Heart right ventricle (tissue), 16 donors: ENCODE measurements around the gene SPAG4. TPM values are rescaled to one million over a fixed set of nuclear protein-coding genes. Genes with fewer than 3 reads are reported as not detected.

Source experiments
- ATAC-seq, 8 donors: fragments of 200-7000 bp; cut with Tn5 transposase; one replicate each; pipeline ENCODE4 v1.9.1; 2020; ENCODE audit warnings: mild to moderate bottlenecking in 8 of 8, moderate library complexity in 8 of 8, moderate number of reproducible peaks in 1 of 8
- DNase-seq, 2 donors: peaks; one replicate each; pipeline ENCODE4 v3.0.0-alpha.2; 2020
- H3K27ac ChIP-seq, 10 donors: fragments of 200-600 bp; sonication (generic) in 2 of 10; one replicate each; pipeline versions ENCODE4 v1.5.0 to v1.8.0; 2020 to 2022; ENCODE audit warnings: mild to moderate bottlenecking in 3 of 10
- H3K27me3 ChIP-seq, 7 donors: fragments of 200-600 bp; one replicate each; pipeline ENCODE4 v1.8.0; 2021 to 2022; ENCODE audit warnings: mild to moderate bottlenecking in 2 of 7
- H3K36me3 ChIP-seq, 9 donors: fragments of 200-600 bp; sonication (generic) in 1 of 9; one replicate each; pipeline versions ENCODE4 v1.5.0 to v1.8.0; 2020 to 2022; ENCODE audit warnings: mild to moderate bottlenecking in 2 of 9
- H3K4me1 ChIP-seq, 9 donors: fragments of 200-600 bp; sonication (generic) in 1 of 9; one replicate each; pipeline versions ENCODE4 v1.5.0 to v1.8.0; 2020 to 2022; ENCODE audit warnings: mild to moderate bottlenecking in 4 of 9
- H3K4me3 ChIP-seq, 10 donors: fragments of 200-600 bp; sonication (generic) in 2 of 10; one replicate each; pipeline versions ENCODE4 v1.5.0 to v1.8.0; 2020 to 2022; ENCODE audit warnings: mild to moderate bottlenecking in 7 of 10, moderate library complexity in 2 of 10
- H3K9me3 ChIP-seq, 11 donors: fragments of 200-600 bp in 10 of 11; sonication (generic) in 2 of 11; one replicate each; pipeline versions ENCODE4 v1.5.0 to v1.8.0; 2013 to 2022; ENCODE audit warnings: mild to moderate bottlenecking in 2 of 11, control low read depth in 1 of 11, moderate library complexity in 1 of 11
- CTCF ChIP-seq, 9 donors: fragments of 200-600 bp; sonication (generic) in 2 of 9; IDR thresholded peaks; one replicate each; pipeline versions ENCODE4 v1.5.0 to v1.8.0; 2021 to 2022; ENCODE audit warnings: antibody characterized with exemption in 9 of 9, mild to moderate bottlenecking in 5 of 9, moderate library complexity in 1 of 9
- WGBS, 2 donors: extraction: QIAGEN DNeasy Blood & Tissue Kit; methylation state at CpG; one replicate each; pipeline ENCODE4 v1.1.7; 2013; ENCODE audit warnings: inconsistent platforms in 1 of 2; 5-methylcytosine and 5-hydroxymethylcytosine counted together
- intact Hi-C, 10 donors: fragments of 100-400 bp; cut with DNase I; formaldehyde crosslinking; loops; one replicate each; pipeline versions ENCODE4 v1.11.1 to v1.14.2; 2022
- polyA plus RNA-seq, 2 donors: library from polyadenylated mRNA; stranded (reverse); fragments of 200-250 nt; gene quantifications; one replicate each; pipeline ENCODE4 v1.2.3, GENCODE V29; 2013
- total RNA-seq, 10 donors: library from RNA; stranded (reverse); fragmentation: NEBNext Ultra II Directional in 3 of 10; extraction: Animal tissue kit (Norgen Biotek cat#: 25700) in 3 of 10; gene quantifications; one replicate each; pipeline versions ENCODE4 v1.2.1 to v1.2.4, GENCODE V29; 2021 to 2023
- donor health status: Arrhythmogenic right ventricular cardiomyopathy.
- donor health status: ischemic (EF 13 %, LVEDD 7.1; RV severe dilation, severe dysfunction).
- donor health status: healthy with polysubstance abuse.
- donor health status: DM: no; HTN: yes; CAD: no.
- donor health status: DM: no; HTN: no; CAD: no.
- donor health status: ischemic (EF 25% LVEDD 6.9; RV normal size, moderate dysfunction).
- donor health status: ischemic (EF 25% LVEDD 5.7; RV mildly dilated, moderate dysfunction).
- donor health status: healthy.
- donor health status: DM: yes; HTN: yes; CAD: no.
- donor health status: Ischemic cardiomyopathy.
- donor health status: ischemic (EF 35%, LVEDD 5.7; RV mildly dilated, moderate dysfunction).
- donor health status: nonischemic (EF 11% LVEDD 7.7; RV severe dilation, severe dysfunction).
- donor health status: DM: yes; HTN: yes; CAD: no.
- donor health status: PGD.
- donor health status: ischemic (EF 29% LVEDD 5.4; RV normal size, mild dysfunction).
- donor health status: nonischemic (EF 23%, LVEDD 6.1; RV moderate dilation, normal function).

SPAG4 gene
- total and polyA plus RNA-seq, 12 donors: 2.7 to 11.7 (median 4.3) TPM

- no peak for TF ChIP-seq CTCF (IDR thresholded peaks at IDR 0.05)
- no peaks in the 10 kb centered on the region for H3K4me1 ChIP-seq
- DNase-seq (no peak), ATAC-seq (no peak)
- no peak overlapping the region for H3K27ac ChIP-seq
- 85 to 87% methylated on average over 2 of the region's 2 CpGs for WGBS, 2 donors
- H3K36me3 ChIP-seq: no peaks in the 10 kb centered on the region
- intact Hi-C loops: no loop called here
- no peak overlapping the region for H3K4me3 ChIP-seq
- no peaks in the 10 kb centered on the region for H3K9me3 ChIP-seq
- H3K27me3 ChIP-seq: no peaks in the 10 kb centered on the region
These were observed 28.2 kb upstream of the SPAG4 start for GRCh38 chr20:35587436-35587835.

- DNase-seq: no peak
- Histone ChIP-seq H3K4me1 (no peaks in the 10 kb centered on the region), H3K27ac (no peak overlapping the region)
These were observed 27.2 kb upstream of the SPAG4 start for GRCh38 chr20:35588397-35588796.

GRCh38 chr20:35592339-35592974, 23.2 kb upstream of the SPAG4 start:
- ATAC-seq (no peak), DNase-seq (no peak)
- WGBS, 2 donors: 17 to 23% methylated on average over 2 of the region's 2 CpGs
- no peaks in the 10 kb centered on the region for H3K4me1 ChIP-seq
- H3K9me3 ChIP-seq: no peaks in the 10 kb centered on the region
- TF ChIP-seq CTCF (IDR thresholded peaks at IDR 0.05): no peak
- H3K27me3 ChIP-seq: no peaks in the 10 kb centered on the region
- intact Hi-C loops: no loop called here
- H3K27ac ChIP-seq: no peak overlapping the region
- no peak overlapping the region for H3K4me3 ChIP-seq
- H3K36me3 ChIP-seq: no peaks in the 10 kb centered on the region

More at GRCh38 chr20:35588397-35588796, 27.2 kb upstream of the SPAG4 start:
- Histone ChIP-seq H3K27me3 (no peaks in the 10 kb centered on the region), H3K36me3 (no peaks in the 10 kb centered on the region), H3K4me3 (no peak overlapping the region), H3K9me3 (no peaks in the 10 kb centered on the region)
- intact Hi-C loops: no loop called here
- 92 to 94% methylated on average over 14 of the region's 14 CpGs for WGBS, 2 donors
- no peak for ATAC-seq
- no peak for TF ChIP-seq CTCF (IDR thresholded peaks at IDR 0.05)

- TF ChIP-seq CTCF (IDR thresholded peaks at IDR 0.05): no peak
- 91 to 93% methylated on average over 17 of the region's 17 CpGs for WGBS, 2 donors
- no peak overlapping the region for H3K4me3 ChIP-seq
- ATAC-seq: no peak
- no peak for DNase-seq
- intact Hi-C loops: no loop called here
- H3K36me3 ChIP-seq: no peaks in the 10 kb centered on the region
- H3K9me3 ChIP-seq: no peaks in the 10 kb centered on the region
- H3K27ac ChIP-seq: no peak overlapping the region
- peaks cover 0 to 2% (median 0%) of the 10 kb centered on the region in 9 donors for H3K4me1 ChIP-seq
- H3K27me3 ChIP-seq: peaks cover 0 to 19% (median 6%) of the 10 kb centered on the region in 7 donors
These were observed 20.2 kb upstream of the SPAG4 start for GRCh38 chr20:35595456-35595855.
